HCT116 (cell line): Measurements from ENCODE around the gene PLOD1. TPM values are rescaled to one million over a fixed set of nuclear protein-coding genes. Genes with fewer than 3 reads are reported as not detected.

Source experiments
- ATAC-seq: fragments of 200-7000 bp; cut with Tn5 transposase; 2 replicates; pipeline ENCODE4 v1.9.1; 2020; ENCODE audit warnings: mild to moderate bottlenecking, moderate library complexity
- BruUV-seq: library from RNA; stranded (reverse); fragments of 400-500 nt; replicated peaks from 2 replicates; lab custom pipeline; 2021; lab: Mats Ljungman, UMichigan
- CTCF ChIA-PET: fragments of 300-600 bp; sonication (Branson Sonifier 250); formaldehyde crosslinking; loops from one replicate; lab custom pipeline; 2021; ENCODE audit warnings: antibody characterized with exemption; lab: Charles Lee
- POLR2A ChIA-PET: fragments of 300-600, 350-600 bp; sonication (Branson Sonifier 250); formaldehyde crosslinking; loops from one replicate; lab custom pipeline; 2021; ENCODE audit warnings: antibody characterized with exemption; lab: Charles Lee
- RAD21 ChIA-PET, 2 experiments: fragments of 300-600 bp; sonication (Branson Sonifier 250); formaldehyde crosslinking; loops; one replicate each; lab custom pipeline; 2023; ENCODE audit warnings: low total read pairs in 2 of 2; ENCODE audit not compliant: uncharacterized antibody in 2 of 2, unreplicated experiment in 2 of 2, low non-redundant PET in 1 of 2; lab: Charles Lee
- DNase-seq: peaks from one replicate; pipeline ENCODE4 v3.0.0-alpha.2; 2010; ENCODE audit warnings: low read depth, low spot score
- H2AFZ ChIP-seq: fragments of 200-600 bp; shearing (Covaris generic), sonication (generic); 2 replicates; pipeline ENCODE4 v1.6.1; 2017; ENCODE audit warnings: low read depth, mixed run types, mixed read lengths, antibody characterized with exemption, low read length; ENCODE audit not compliant: poor library complexity, severe bottlenecking
- H3K27ac ChIP-seq: 2 replicates; pipeline ENCODE4 v1.5.1; 2012; ENCODE audit warnings: low read depth, low read length
- H3K27me3 ChIP-seq: fragments of 200-600 bp; sonication (generic); 2 replicates; pipeline ENCODE4 v1.6.1; 2016; ENCODE audit warnings: mixed run types, low read length, mixed read lengths; ENCODE audit not compliant: insufficient read depth
- H3K36me3 ChIP-seq, 2 experiments: fragments of 200-500 bp in 1 of 2; fragments of 200-600 bp in 1 of 2; sonication (Bioruptor generic) in 1 of 2; sonication (generic) in 1 of 2; 2 replicates each; pipeline versions ENCODE4 v1.5.1 to v1.6.1; 2014 to 2016; ENCODE audit warnings: low read length in 2 of 2, inconsistent platforms in 1 of 2, mixed read lengths in 1 of 2, mixed run types in 1 of 2; ENCODE audit not compliant: insufficient read depth in 2 of 2, control insufficient read depth in 1 of 2
- H3K4me1 ChIP-seq, 2 experiments: fragments of 200-600 bp in 1 of 2; sonication (generic) in 1 of 2; 2 replicates each; pipeline versions ENCODE4 v1.5.1 to v1.6.1; 2012 to 2017; ENCODE audit warnings: low read length in 2 of 2, inconsistent platforms in 1 of 2, mild to moderate bottlenecking in 1 of 2, mixed read lengths in 1 of 2, mixed run types in 1 of 2, moderate library complexity in 1 of 2; ENCODE audit not compliant: insufficient read depth in 2 of 2, control insufficient read depth in 1 of 2
- H3K4me2 ChIP-seq: fragments of 200-600 bp; sonication (generic); 2 replicates; pipeline ENCODE4 v1.6.1; 2017; ENCODE audit warnings: mixed run types, low read length, mixed read lengths
- H3K4me3 ChIP-seq, 2 experiments: fragments of 200-600 bp in 1 of 2; sonication (generic) in 1 of 2; replicated peaks in 1 of 2; 2 replicates each; pipeline ENCODE4 v1.5.1; 2011 to 2016; ENCODE audit warnings: low read length in 2 of 2, control low read depth in 1 of 2, low read depth in 1 of 2, mild to moderate bottlenecking in 1 of 2, mixed read lengths in 1 of 2, mixed run types in 1 of 2
- H3K79me2 ChIP-seq: fragments of 200-600 bp; sonication (generic); 2 replicates; pipeline ENCODE4 v1.6.1; 2017; ENCODE audit warnings: mild to moderate bottlenecking, mixed run types, low read length, moderate library complexity, mixed read lengths; ENCODE audit not compliant: insufficient read depth
- H3K9ac ChIP-seq: fragments of 200-600 bp; sonication (generic); 2 replicates; pipeline ENCODE4 v1.6.1; 2016; ENCODE audit warnings: low read length, mixed read lengths
- H3K9me2 ChIP-seq: fragments of 200-600 bp; sonication (generic), shearing (Covaris generic); 2 replicates; pipeline ENCODE4 v1.6.1; 2017; ENCODE audit warnings: mixed run types, mild to moderate bottlenecking, moderate library complexity; ENCODE audit not compliant: insufficient read depth
- H3K9me3 ChIP-seq, 2 experiments: fragments of 200-500 bp in 1 of 2; fragments of 200-600 bp in 1 of 2; sonication (Bioruptor generic) in 1 of 2; sonication (generic) in 1 of 2; 2 replicates each; pipeline ENCODE4 v1.6.1; 2014 to 2017; ENCODE audit warnings: low read length in 2 of 2, mixed read lengths in 2 of 2, inconsistent platforms in 1 of 2, low read depth in 1 of 2, mild to moderate bottlenecking in 1 of 2, mixed run types in 1 of 2, moderate library complexity in 1 of 2; ENCODE audit not compliant: control insufficient read depth in 1 of 2, insufficient read depth in 1 of 2
- H4K20me1 ChIP-seq: fragments of 200-600 bp; sonication (generic), shearing (Covaris generic); 2 replicates; pipeline ENCODE4 v1.6.1; 2017; ENCODE audit warnings: mixed run types, mild to moderate bottlenecking, moderate library complexity; ENCODE audit not compliant: insufficient read depth
- CBX3 ChIP-seq: IDR thresholded peaks from 2 replicates; pipeline ENCODE4 v1.6.1; 2012; ENCODE audit warnings: low read depth
- ELF1 ChIP-seq: IDR thresholded peaks from 2 replicates; pipeline ENCODE4 v1.6.1; 2012; ENCODE audit warnings: low read depth, borderline replicate concordance
- EZH2 ChIP-seq: fragments of 200-600 bp; sonication (generic); IDR thresholded peaks from 2 replicates; pipeline ENCODE4 v1.6.1; 2017; ENCODE audit warnings: antibody characterized with exemption, mixed run types
- EZH2phosphoT487 ChIP-seq: fragments of 200-600 bp; IDR thresholded peaks from 2 replicates; pipeline ENCODE4 v1.6.1; 2018; ENCODE audit warnings: antibody characterized with exemption, borderline replicate concordance
- FOSL1 ChIP-seq: IDR thresholded peaks from 2 replicates; pipeline ENCODE4 v1.6.1; 2012; ENCODE audit warnings: low read depth
- JUND ChIP-seq: IDR thresholded peaks from 2 replicates; pipeline ENCODE4 v1.6.1; 2012
- RAD21 ChIP-seq: IDR thresholded peaks from 2 replicates; pipeline ENCODE4 v1.6.1; 2012; ENCODE audit warnings: low read depth, mild to moderate bottlenecking
- SIN3A ChIP-seq: IDR thresholded peaks from 2 replicates; pipeline ENCODE4 v1.6.1; 2012; ENCODE audit warnings: low read depth
- SP1 ChIP-seq: IDR thresholded peaks from 2 replicates; pipeline ENCODE4 v1.6.1; 2012; ENCODE audit warnings: low read depth
- TCF7L2 ChIP-seq: IDR thresholded peaks from 2 replicates; pipeline ENCODE4 v1.7.0; 2011; ENCODE audit warnings: borderline replicate concordance, inconsistent platforms; ENCODE audit not compliant: insufficient read depth, insufficient read length; ENCODE audit errors: extremely low read depth
- YY1 ChIP-seq: IDR thresholded peaks from 2 replicates; pipeline ENCODE4 v1.6.1; 2011; ENCODE audit warnings: low read length, low read depth, moderate library complexity, mild to moderate bottlenecking; ENCODE audit not compliant: insufficient replicate concordance; ENCODE audit errors: extremely low read depth
- ZFX ChIP-seq: fragments of 450-650 bp; IDR thresholded peaks from 2 replicates; pipeline ENCODE4 v1.6.1; 2017
- intact Hi-C: fragments of 100-400 bp; cut with micrococcal nuclease; formaldehyde crosslinking; loops from 2 replicates; pipeline ENCODE4 v1.10.0; 2022
- total RNA-seq: library from RNA; stranded (reverse); gene quantifications from one replicate; pipeline ENCODE4 v1.2.1, GENCODE V29; 2021; ENCODE audit not compliant: unreplicated experiment
- TF ChIP-seq, protein P1 (sequence below), 3 experiments: fragments of 200-600 bp in 1 of 3; sonication (generic) in 1 of 3; IDR thresholded peaks in 2 of 3; conservative IDR thresholded peaks in 1 of 3; 2 replicates each; pipeline ENCODE4 v1.5.1; 2012 to 2017; ENCODE audit warnings: low read depth in 2 of 3, low read length in 2 of 3, antibody characterized with exemption in 1 of 3, borderline replicate concordance in 1 of 3, control low read depth in 1 of 3, mild to moderate bottlenecking in 1 of 3, mixed read lengths in 1 of 3, mixed run types in 1 of 3, moderate library complexity in 1 of 3; ENCODE audit not compliant: insufficient read depth in 1 of 3

The PLOD1 gene
- total RNA-seq, 1 experiment from 2014 or later: 175 TPM

DNA sequence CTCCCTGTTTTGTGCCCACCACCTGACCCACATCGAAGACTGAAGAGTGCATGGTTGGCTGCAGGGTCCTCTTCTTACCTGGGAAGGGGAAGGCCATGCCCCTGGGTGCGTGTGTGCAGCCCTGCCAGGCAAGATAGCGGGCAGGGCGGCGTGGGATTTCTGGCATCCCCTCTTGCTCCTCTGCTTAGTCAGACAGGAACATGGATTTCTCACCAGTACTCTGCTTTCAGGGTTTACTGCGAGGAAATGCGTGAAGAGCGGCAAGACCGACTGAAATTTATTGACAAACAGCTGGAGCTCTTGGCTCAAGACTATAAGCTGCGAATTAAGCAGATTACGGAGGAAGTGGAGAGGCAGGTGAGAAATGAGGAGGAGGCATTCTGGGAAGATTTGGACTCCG is 69.2 kb downstream of the PLOD1 start:
- H3K9ac ChIP-seq: no peak overlapping the region
- H3K4me2 ChIP-seq: no peak overlapping the region
- no peaks in the 10 kb centered on the region for H3K9me2 ChIP-seq
- ChIA-PET CTCF (no interaction called here), RAD21 (no interaction called here), POLR2A (interaction anchor here (1.0 to 3.0 kb wide), 2 partner anchors 15 to 94 kb away, joined by 3 to 7 read pairs; partner anchors contain the start of gene MIIP)
- H3K79me2 ChIP-seq: no peaks in the 10 kb centered on the region
- peaks cover 0 to 14% of the 10 kb centered on the region in 2 experiments; a peak in 2 of 4 replicates for H3K4me1 ChIP-seq
- TF ChIP-seq FOSL1 (no peak), CBX3 (no peak), ELF1 (no peak), EZH2 (no peak), YY1 (no peak), EZH2phosphoT487 (no peak), SIN3A (no peak), TCF7L2 (no peak), ZFX (no peak), SP1 (no peak), RAD21 (no peak), JUND (no peak)
- TF ChIP-seq, protein P1, sequence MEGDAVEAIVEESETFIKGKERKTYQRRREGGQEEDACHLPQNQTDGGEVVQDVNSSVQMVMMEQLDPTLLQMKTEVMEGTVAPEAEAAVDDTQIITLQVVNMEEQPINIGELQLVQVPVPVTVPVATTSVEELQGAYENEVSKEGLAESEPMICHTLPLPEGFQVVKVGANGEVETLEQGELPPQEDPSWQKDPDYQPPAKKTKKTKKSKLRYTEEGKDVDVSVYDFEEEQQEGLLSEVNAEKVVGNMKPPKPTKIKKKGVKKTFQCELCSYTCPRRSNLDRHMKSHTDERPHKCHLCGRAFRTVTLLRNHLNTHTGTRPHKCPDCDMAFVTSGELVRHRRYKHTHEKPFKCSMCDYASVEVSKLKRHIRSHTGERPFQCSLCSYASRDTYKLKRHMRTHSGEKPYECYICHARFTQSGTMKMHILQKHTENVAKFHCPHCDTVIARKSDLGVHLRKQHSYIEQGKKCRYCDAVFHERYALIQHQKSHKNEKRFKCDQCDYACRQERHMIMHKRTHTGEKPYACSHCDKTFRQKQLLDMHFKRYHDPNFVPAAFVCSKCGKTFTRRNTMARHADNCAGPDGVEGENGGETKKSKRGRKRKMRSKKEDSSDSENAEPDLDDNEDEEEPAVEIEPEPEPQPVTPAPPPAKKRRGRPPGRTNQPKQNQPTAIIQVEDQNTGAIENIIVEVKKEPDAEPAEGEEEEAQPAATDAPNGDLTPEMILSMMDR (IDR thresholded peaks at IDR 0.05 in 2 of 3, conservative IDR thresholded peaks at IDR 0.05 in 1 of 3; ENCODE audit: borderline replicate concordance in 1 of 3, insufficient read depth in 1 of 3, low read depth in 2 of 3, low read length in 2 of 3): no peak
- no peaks in the 10 kb centered on the region for H3K27me3 ChIP-seq
- DNase-seq: no peak
- H4K20me1 ChIP-seq: no peaks in the 10 kb centered on the region
- intact Hi-C loops: no loop called here
- no peaks in the 10 kb centered on the region for H3K9me3 ChIP-seq
- no peak overlapping the region for H2AFZ ChIP-seq
- BruUV-seq: no TSS peak
- H3K4me3 ChIP-seq: no peak overlapping the region
- ATAC-seq: no peak
- H3K27ac ChIP-seq: no peak overlapping the region
- H3K36me3 ChIP-seq: peaks cover 30 to 76% of the 10 kb centered on the region in 2 experiments
